Hepatocyte (in vitro differentiated cells): Measurements from ENCODE around the gene HS3ST3B1. TPM values are rescaled to one million over a fixed set of nuclear protein-coding genes. Genes with fewer than 3 reads are reported as not detected.

ENCODE experiments used
- DNase-seq: peaks from one replicate; pipeline ENCODE4 v3.0.0-alpha.2; 2016; ENCODE audit warnings: low spot score
- H2AFZ ChIP-seq: fragments of 200-600 bp; sonication (generic); 2 replicates; pipeline ENCODE4 v1.6.0; 2016; ENCODE audit warnings: antibody characterized with exemption, mild to moderate bottlenecking
- H3K27ac ChIP-seq: fragments of 200-600 bp; sonication (generic); 2 replicates; pipeline ENCODE4 v1.5.1; 2016; ENCODE audit warnings: mild to moderate bottlenecking
- H3K27me3 ChIP-seq: fragments of 200-600 bp; sonication (generic); 2 replicates; pipeline ENCODE4 v1.6.1; 2016
- H3K36me3 ChIP-seq: fragments of 200-600 bp; sonication (generic); replicated peaks from 2 replicates; pipeline ENCODE4 v1.5.1; 2016; ENCODE audit warnings: low read depth; ENCODE audit not compliant: insufficient read depth
- H3K4me1 ChIP-seq: fragments of 200-600 bp; sonication (generic); 2 replicates; pipeline ENCODE4 v1.5.1; 2016; ENCODE audit warnings: mild to moderate bottlenecking, moderate library complexity; ENCODE audit not compliant: insufficient read depth
- H3K4me2 ChIP-seq: fragments of 200-600 bp; sonication (generic); 2 replicates; pipeline ENCODE4 v1.6.0; 2016
- H3K4me3 ChIP-seq: fragments of 200-600 bp; sonication (generic); 2 replicates; pipeline ENCODE4 v1.5.1; 2016; ENCODE audit warnings: mild to moderate bottlenecking
- H3K79me2 ChIP-seq: fragments of 200-600 bp; sonication (generic); 2 replicates; pipeline ENCODE4 v1.6.0; 2017; ENCODE audit warnings: mild to moderate bottlenecking
- H3K9me2 ChIP-seq: fragments of 200-600 bp; sonication (generic); replicated peaks from 2 replicates; pipeline ENCODE4 v1.6.0; 2017; ENCODE audit warnings: mild to moderate bottlenecking; ENCODE audit not compliant: insufficient read depth
- H3K9me3 ChIP-seq: fragments of 200-600 bp; sonication (generic); 2 replicates; pipeline ENCODE4 v1.5.1; 2016; ENCODE audit warnings: low read depth, mild to moderate bottlenecking
- H4K20me1 ChIP-seq: fragments of 200-600 bp; sonication (generic); 2 replicates; pipeline ENCODE4 v1.6.0; 2016; ENCODE audit warnings: mild to moderate bottlenecking; ENCODE audit not compliant: insufficient read depth, poor library complexity, severe bottlenecking
- CTCF ChIP-seq: fragments of 200-600 bp; sonication (generic); IDR thresholded peaks from 2 replicates; pipeline ENCODE4 v1.5.1; 2016; ENCODE audit warnings: antibody characterized with exemption, mild to moderate bottlenecking; ENCODE audit not compliant: poor library complexity
- EZH2 ChIP-seq: fragments of 200-600 bp; sonication (generic); IDR thresholded peaks from 2 replicates; pipeline ENCODE4 v1.6.1; 2016; ENCODE audit warnings: antibody characterized with exemption, mild to moderate bottlenecking, borderline replicate concordance
- EZH2phosphoT487 ChIP-seq: fragments of 200-600 bp; sonication (generic); IDR thresholded peaks from one replicate; pipeline ENCODE4 v1.6.1; 2018; ENCODE audit warnings: antibody characterized with exemption, mild to moderate bottlenecking, low read depth, moderate library complexity; ENCODE audit not compliant: unreplicated experiment, severe bottlenecking
- WGBS: methylation state at CpG from one replicate; pipeline ENCODE4 v1.1.6; 2016; ENCODE audit warnings: low lambda C conversion rate; ENCODE audit errors: missing lambda C conversion rate; 5-methylcytosine and 5-hydroxymethylcytosine counted together
- polyA plus RNA-seq: library from polyadenylated mRNA; unstranded; fragments of >200 nt; fragmentation: Nextera tagmentation; extraction: Ambion mirVana; gene quantifications from 2 replicates; pipeline ENCODE4 v1.2.1, GENCODE V29; 2016
- total RNA-seq: library from RNA; depleted of rRNA; stranded (reverse); fragments of >200 nt; gene quantifications from 2 replicates; pipeline ENCODE4 v1.2.3, GENCODE V29; 2014

Gene HS3ST3B1
- total and polyA plus RNA-seq, 2 experiments from 2014 or later, result 3.7 to 5.8 TPM

- Histone ChIP-seq H3K27me3 (no peaks in the 10 kb centered on the region), H3K79me2 (no peaks in the 10 kb centered on the region), H3K36me3 (no peaks in the 10 kb centered on the region), H3K4me2 (no peak overlapping the region), H3K9me2 (no peaks in the 10 kb centered on the region), H2AFZ (no peak overlapping the region), H3K9me3 (no peaks in the 10 kb centered on the region), H3K27ac (no peak overlapping the region), H3K4me1 (peaks cover 12% of the 10 kb centered on the region), H3K4me3 (no peak overlapping the region), H4K20me1 (no peaks in the 10 kb centered on the region)
- TF ChIP-seq EZH2phosphoT487, result no peak
- WGBS, result 58% methylated on average over 12 of the region's 12 CpGs
- DNase-seq, result no peak
Observed at GRCh38 chr17:14340857-14341754, 40.2 kb downstream of the HS3ST3B1 start.

GRCh38 chr17:14341866-14342265 lies 41.0 kb downstream of the HS3ST3B1 start:
- Histone ChIP-seq H3K4me2 (no peak overlapping the region), H2AFZ (no peak overlapping the region), H3K36me3 (no peaks in the 10 kb centered on the region), H3K4me3 (no peak overlapping the region), H3K27ac (no peak overlapping the region), H4K20me1 (no peaks in the 10 kb centered on the region), H3K79me2 (no peaks in the 10 kb centered on the region), H3K9me3 (no peaks in the 10 kb centered on the region), H3K9me2 (no peaks in the 10 kb centered on the region), H3K4me1 (peaks cover 12% of the 10 kb centered on the region), H3K27me3 (no peaks in the 10 kb centered on the region)
- 34% methylated on average over 5 of the region's 5 CpGs for WGBS
- no peak for DNase-seq
- no peak for TF ChIP-seq EZH2phosphoT487
- TF ChIP-seq CTCF, result no peak
- TF ChIP-seq EZH2, result no peak

GRCh38 chr17:14346801-14347200 lies 45.9 kb downstream of the HS3ST3B1 start:
- H3K4me3 ChIP-seq, result no peak overlapping the region
- H3K4me1 ChIP-seq, result no peaks in the 10 kb centered on the region
- no peaks in the 10 kb centered on the region for H3K27me3 ChIP-seq
- H3K36me3 ChIP-seq, result no peaks in the 10 kb centered on the region
- no peak for TF ChIP-seq CTCF
- no peak for TF ChIP-seq EZH2
- TF ChIP-seq EZH2phosphoT487, result no peak
- H3K9me3 ChIP-seq, result no peaks in the 10 kb centered on the region
- WGBS, result 87% methylated on average over 6 of the region's 6 CpGs
- H3K4me2 ChIP-seq, result no peak overlapping the region
- no peak overlapping the region for H2AFZ ChIP-seq
- H3K79me2 ChIP-seq, result no peaks in the 10 kb centered on the region
- no peaks in the 10 kb centered on the region for H3K9me2 ChIP-seq
- H3K27ac ChIP-seq, result no peak overlapping the region
- DNase-seq, result no peak
- H4K20me1 ChIP-seq, result no peaks in the 10 kb centered on the region

- H3K9me2 ChIP-seq, result no peaks in the 10 kb centered on the region
- no peak for DNase-seq
- H3K79me2 ChIP-seq, result no peaks in the 10 kb centered on the region
- H4K20me1 ChIP-seq, result no peaks in the 10 kb centered on the region
- no peak overlapping the region for H3K4me2 ChIP-seq
- 85% methylated on average over 3 of the region's 3 CpGs for WGBS
- H2AFZ ChIP-seq, result no peak overlapping the region
- no peak overlapping the region for H3K4me3 ChIP-seq
- no peaks in the 10 kb centered on the region for H3K9me3 ChIP-seq
- no peaks in the 10 kb centered on the region for H3K4me1 ChIP-seq
- H3K36me3 ChIP-seq, result no peaks in the 10 kb centered on the region
- H3K27me3 ChIP-seq, result no peaks in the 10 kb centered on the region
- no peak overlapping the region for H3K27ac ChIP-seq
- TF ChIP-seq CTCF (no peak), EZH2phosphoT487 (no peak), EZH2 (no peak)
Observed at GRCh38 chr17:14351493-14351892, 50.6 kb downstream of the HS3ST3B1 start.
